ENCODE measurements around the gene KIAA0586. TPM values are rescaled to one million over a fixed set of nuclear protein-coding genes. Genes with fewer than 3 reads are reported as not detected.

KIAA0586 gene
- total and polyA plus RNA-seq, 2 of the 4 experiments (the other 2 are of a cell fraction), result 9.4 to 36.7 TPM

DNA sequence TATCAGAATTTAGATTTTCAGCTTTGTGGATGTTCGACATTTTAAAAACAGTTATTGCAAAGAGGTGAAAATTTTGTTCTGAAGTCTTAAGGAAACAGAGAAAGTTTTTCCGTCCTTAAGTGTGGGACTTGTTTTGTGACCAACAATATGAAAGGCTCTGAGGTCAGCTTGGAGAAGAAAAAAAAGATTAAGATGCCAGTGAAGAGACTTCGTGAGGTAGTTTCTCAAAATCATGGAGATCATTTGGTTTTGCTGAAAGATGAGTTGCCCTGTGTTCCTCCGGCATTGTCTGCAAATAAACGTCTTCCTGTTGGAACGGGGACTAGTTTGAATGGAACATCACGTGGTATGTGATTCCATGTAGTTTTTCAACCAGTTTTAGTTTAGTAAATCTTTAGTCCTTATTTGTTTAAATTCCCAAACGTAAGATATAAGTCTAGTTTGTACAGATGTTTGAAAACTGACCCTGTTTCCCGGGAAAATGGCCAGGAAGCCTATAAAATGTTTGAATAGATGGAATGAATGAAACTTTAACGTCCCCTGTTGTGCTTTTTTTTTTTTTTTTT, 682 bp downstream of the KIAA0586 start:
- H2BK5ac ChIP-seq (ENCODE audit: low read depth, low read length, poor library complexity, severe bottlenecking), result peak overlapping the region; percentile 40
- peak; percentile 63 for DNase-seq
- H3K79me1 ChIP-seq (ENCODE audit: low read depth in 1 of 2, low read length in 2 of 2), result peaks cover 2 to 19% of the 10 kb centered on the region in 2 experiments; a peak in 2 of 4 replicates
- peak overlapping the region; percentile 0; the same call in 1 of the 2 replicates for H3K4ac ChIP-seq (ENCODE audit: low read depth, low read length)
- ChIA-PET CTCF (no interaction called here), POLR2A (ENCODE audit: unreplicated experiment) (no interaction called here)
- no peak overlapping the region for H2BK20ac ChIP-seq (ENCODE audit: low read depth, low read length)
- in situ Hi-C loops (cut with MboI; ENCODE audit: low sequenced_read_pairs) (no loop called here), intact Hi-C loops (cut with micrococcal nuclease) (no loop called here), dilution Hi-C loops (cut with HindIII; ENCODE audit: low sequenced_read_pairs, unreplicated experiment) (no loop called here)
- H2AK9ac ChIP-seq (replicated peaks; ENCODE audit: low read depth, low read length, poor library complexity), result no peak overlapping the region
- peak overlapping the region; percentile 25; the same call in 1 of the 2 replicates for H3K18ac ChIP-seq (ENCODE audit: low read depth, low read length)
- 0% methylated on average over 3 of the region's 10 CpGs; no CpG with 5 or more reads in 1 of the 2 experiments for WGBS, 2 experiments (ENCODE audit: extremely low coverage in 2 of 2, insufficient read length in 1 of 2)
- no peak overlapping the region for H2AFZ ChIP-seq (replicated peaks; ENCODE audit: low read length, poor library complexity)
- no TSS peak for BruUV-seq (replicated peaks)
- 0 out of 2 replicates have a peak, but pooled peaks have one; percentile 20 for TF ChIP-seq MXI1 (IDR thresholded peaks at IDR 0.05; ENCODE audit: borderline replicate concordance, low read depth, low read length)
- TF ChIP-seq, protein P1, sequence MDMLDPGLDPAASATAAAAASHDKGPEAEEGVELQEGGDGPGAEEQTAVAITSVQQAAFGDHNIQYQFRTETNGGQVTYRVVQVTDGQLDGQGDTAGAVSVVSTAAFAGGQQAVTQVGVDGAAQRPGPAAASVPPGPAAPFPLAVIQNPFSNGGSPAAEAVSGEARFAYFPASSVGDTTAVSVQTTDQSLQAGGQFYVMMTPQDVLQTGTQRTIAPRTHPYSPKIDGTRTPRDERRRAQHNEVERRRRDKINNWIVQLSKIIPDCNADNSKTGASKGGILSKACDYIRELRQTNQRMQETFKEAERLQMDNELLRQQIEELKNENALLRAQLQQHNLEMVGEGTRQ (IDR thresholded peaks at IDR 0.05; ENCODE audit: low read depth, low read length), result peak; percentile 86
- TF ChIP-seq, protein P2, sequence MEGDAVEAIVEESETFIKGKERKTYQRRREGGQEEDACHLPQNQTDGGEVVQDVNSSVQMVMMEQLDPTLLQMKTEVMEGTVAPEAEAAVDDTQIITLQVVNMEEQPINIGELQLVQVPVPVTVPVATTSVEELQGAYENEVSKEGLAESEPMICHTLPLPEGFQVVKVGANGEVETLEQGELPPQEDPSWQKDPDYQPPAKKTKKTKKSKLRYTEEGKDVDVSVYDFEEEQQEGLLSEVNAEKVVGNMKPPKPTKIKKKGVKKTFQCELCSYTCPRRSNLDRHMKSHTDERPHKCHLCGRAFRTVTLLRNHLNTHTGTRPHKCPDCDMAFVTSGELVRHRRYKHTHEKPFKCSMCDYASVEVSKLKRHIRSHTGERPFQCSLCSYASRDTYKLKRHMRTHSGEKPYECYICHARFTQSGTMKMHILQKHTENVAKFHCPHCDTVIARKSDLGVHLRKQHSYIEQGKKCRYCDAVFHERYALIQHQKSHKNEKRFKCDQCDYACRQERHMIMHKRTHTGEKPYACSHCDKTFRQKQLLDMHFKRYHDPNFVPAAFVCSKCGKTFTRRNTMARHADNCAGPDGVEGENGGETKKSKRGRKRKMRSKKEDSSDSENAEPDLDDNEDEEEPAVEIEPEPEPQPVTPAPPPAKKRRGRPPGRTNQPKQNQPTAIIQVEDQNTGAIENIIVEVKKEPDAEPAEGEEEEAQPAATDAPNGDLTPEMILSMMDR (conservative IDR thresholded peaks at IDR 0.05; ENCODE audit: low read depth, low read length), result no peak
- TF ChIP-seq, protein P3, sequence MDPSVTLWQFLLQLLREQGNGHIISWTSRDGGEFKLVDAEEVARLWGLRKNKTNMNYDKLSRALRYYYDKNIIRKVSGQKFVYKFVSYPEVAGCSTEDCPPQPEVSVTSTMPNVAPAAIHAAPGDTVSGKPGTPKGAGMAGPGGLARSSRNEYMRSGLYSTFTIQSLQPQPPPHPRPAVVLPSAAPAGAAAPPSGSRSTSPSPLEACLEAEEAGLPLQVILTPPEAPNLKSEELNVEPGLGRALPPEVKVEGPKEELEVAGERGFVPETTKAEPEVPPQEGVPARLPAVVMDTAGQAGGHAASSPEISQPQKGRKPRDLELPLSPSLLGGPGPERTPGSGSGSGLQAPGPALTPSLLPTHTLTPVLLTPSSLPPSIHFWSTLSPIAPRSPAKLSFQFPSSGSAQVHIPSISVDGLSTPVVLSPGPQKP (IDR thresholded peaks at IDR 0.05; ENCODE audit: borderline replicate concordance, low read depth, low read length), result no peak
- H3K4me3 ChIP-seq (ENCODE audit: insufficient read depth, low read depth, low read length), result peak overlapping the region; percentile 92
- no peak overlapping the region for H3K14ac ChIP-seq (replicated peaks; ENCODE audit: low read depth, low read length)
- no peaks in the 10 kb centered on the region for H3K27me3 ChIP-seq (ENCODE audit: control insufficient read depth, insufficient read depth, low read length)
- H3K36me3 ChIP-seq (ENCODE audit: control insufficient read depth, insufficient read depth, low read length), result peaks cover 8% of the 10 kb centered on the region; the same call in 1 of the 2 replicates
- H3K27ac ChIP-seq (ENCODE audit: insufficient read depth, low read length), result 0 out of 2 replicates have a peak overlapping the region, but pooled peaks have one; percentile 14
- H4K91ac ChIP-seq (ENCODE audit: insufficient read depth, low read depth, low read length), result no peak overlapping the region
- H3K56ac ChIP-seq (ENCODE audit: extremely low read depth, insufficient read depth, low read length), result peak overlapping the region; percentile 82
- no peaks in the 10 kb centered on the region for H3K9me3 ChIP-seq (ENCODE audit: control insufficient read depth, insufficient read depth, low read length)
- H3K4me2 ChIP-seq (ENCODE audit: low read depth, low read length), result peak overlapping the region; percentile 97
- H3K9me1 ChIP-seq (ENCODE audit: insufficient read depth, low read length), result no peaks in the 10 kb centered on the region
- H4K20me1 ChIP-seq (ENCODE audit: insufficient read depth, low read length), result no peaks in the 10 kb centered on the region
- H3K4me1 ChIP-seq (ENCODE audit: control insufficient read depth, insufficient read depth, low read length), result no peaks in the 10 kb centered on the region
- no peak overlapping the region for H2BK15ac ChIP-seq (ENCODE audit: low read depth, low read length)
- H4K8ac ChIP-seq (ENCODE audit: low read depth in 2 of 2, low read length in 2 of 2), result peak overlapping the region; percentile 8 to 14; a peak in 3 of 4 replicates
- H3K9ac ChIP-seq (ENCODE audit: low read depth, low read length), result peak overlapping the region; percentile 74
- H2AK5ac ChIP-seq (ENCODE audit: low read depth, low read length), result no peak overlapping the region
- ATAC-seq (ENCODE audit: low read depth), result peak; percentile 8; the same call in 1 of the 2 replicates
- H4K5ac ChIP-seq (ENCODE audit: low read depth, low read length), result peak overlapping the region; percentile 40; the same call in 1 of the 2 replicates
- H2BK120ac ChIP-seq (ENCODE audit: low read depth, low read length), result no peak overlapping the region
- H3K23ac ChIP-seq (ENCODE audit: low read depth, low read length), result no peak overlapping the region

All from IMR-90 (cell line).